HEK293T (cell line): ENCODE measurements around the gene TET3.

ENCODE experiments used
- FOXM1 ChIP-seq: fragments of 450-650 bp; IDR thresholded peaks from 2 replicates; pipeline ENCODE4 v1.6.1; 2017; ENCODE audit warnings: mild to moderate bottlenecking, borderline replicate concordance
- L3MBTL2 ChIP-seq: fragments of 450-650 bp; conservative IDR thresholded peaks from 2 replicates; pipeline ENCODE4 v1.6.1; 2016; ENCODE audit warnings: mild to moderate bottlenecking
- NFRKB ChIP-seq: fragments of 450-650 bp; IDR thresholded peaks from 2 replicates; pipeline ENCODE4 v1.6.1; 2016; ENCODE audit warnings: mild to moderate bottlenecking, moderate library complexity

DNA sequence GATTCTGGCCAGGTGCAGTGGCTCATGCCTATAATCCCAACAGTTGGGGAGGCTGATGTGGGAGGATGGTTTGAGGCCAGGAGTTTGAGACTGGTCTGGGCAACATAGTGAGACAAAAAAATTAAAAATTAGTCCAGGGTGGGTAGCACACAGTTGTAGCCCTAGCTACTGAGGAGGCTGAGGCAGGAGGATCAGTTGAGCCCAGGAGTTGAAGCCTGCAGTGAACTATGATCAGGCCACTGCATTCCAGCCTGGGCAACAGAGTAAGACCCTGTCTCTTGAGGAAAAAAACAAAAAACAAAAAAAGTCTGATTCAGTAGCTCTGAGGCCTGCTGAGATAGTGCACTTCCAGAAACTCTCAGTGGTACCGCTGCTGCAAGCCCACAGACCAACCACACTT is 7.9 kb upstream of the TET3 start:
- TF ChIP-seq NFRKB (no peak), FOXM1 (no peak), L3MBTL2 (no peak)
